Body of pancreas (tissue), 4 donors: ENCODE results near the gene RAPGEF1. TPM values are rescaled to one million over a fixed set of nuclear protein-coding genes. Genes with fewer than 3 reads are reported as not detected.

ENCODE experiments used
- ATAC-seq: fragments of 150-250 bp; one replicate; pipeline ENCODE4 v1.9.1; 2016
- DNase-seq, 4 donors: peaks; one replicate each; pipeline ENCODE4 v3.0.0-alpha.2; 2019
- H3K27ac ChIP-seq, 4 donors: fragments of 200-600 bp; sonication (generic); 1 replicate in 3 of 4; 2 replicates in 1 of 4; pipeline versions ENCODE4 v1.5.1 to v1.6.1; 2016 to 2019; ENCODE audit warnings: mild to moderate bottlenecking in 1 of 4, mixed read lengths in 1 of 4, moderate library complexity in 1 of 4
- H3K27me3 ChIP-seq, 2 donors: fragments of 200-600 bp; sonication (generic); one replicate each; pipeline ENCODE4 v1.6.0; 2016; ENCODE audit warnings: mild to moderate bottlenecking in 1 of 2
- H3K36me3 ChIP-seq, 2 donors: fragments of 200-600 bp; sonication (generic); replicated peaks in 1 of 2; 2 replicates each; pipeline ENCODE4 v1.5.1; 2016; ENCODE audit warnings: low read depth in 2 of 2; ENCODE audit not compliant: insufficient read depth in 1 of 2
- H3K4me1 ChIP-seq: fragments of 200-600 bp; sonication (generic); one replicate; pipeline ENCODE4 v1.6.0; 2016
- H3K4me3 ChIP-seq, 2 donors: fragments of 200-600 bp; sonication (generic); 1 replicate in 1 of 2; 2 replicates in 1 of 2; pipeline ENCODE4 v1.5.1; 2016 to 2019
- H3K9me3 ChIP-seq, 3 donors: fragments of 200-600 bp; sonication (generic); 1 replicate in 2 of 3; 2 replicates in 1 of 3; pipeline ENCODE4 v1.5.1; 2016
- CTCF ChIP-seq, 7 experiments: fragments of 450-650 bp in 4 of 7; fragments of 200-600 bp in 3 of 7; sonication (generic) in 3 of 7; IDR thresholded peaks; one replicate each; pipeline ENCODE4 v1.5.1; 2016 to 2019; ENCODE audit warnings: antibody characterized with exemption in 7 of 7
- POLR2A ChIP-seq, 3 donors: fragments of 450-650 bp; IDR thresholded peaks; one replicate each; pipeline ENCODE4 v1.6.1; 2016; ENCODE audit warnings: antibody characterized with exemption in 3 of 3, mild to moderate bottlenecking in 2 of 3
- WGBS, 2 donors: methylation state at CpG; one replicate each; pipeline ENCODE4 v1.1.5; 2017; 5-methylcytosine and 5-hydroxymethylcytosine counted together
- intact Hi-C: fragments of 100-400 bp; cut with DNase I; formaldehyde crosslinking; loops from one replicate; pipeline ENCODE4 v1.15.1; 2023
- total RNA-seq, 2 donors: library from RNA; depleted of rRNA; stranded (reverse); fragments of >200 nt; gene quantifications; one replicate each; pipeline ENCODE4 v1.1.0, GENCODE V29; 2016

Gene RAPGEF1
- total RNA-seq, 2 donors from 2014 or later: 30.1 to 70.5 TPM

GRCh38 chr9:131676431-131676972 is 63.4 kb downstream of the RAPGEF1 start:
- no peak for ATAC-seq
- Histone ChIP-seq H3K36me3 (no peaks in the 10 kb centered on the region), H3K4me3 (no peak overlapping the region)

GRCh38 chr9:131675437-131676022 is 64.3 kb downstream of the RAPGEF1 start:
- Histone ChIP-seq H3K9me3 (no peaks in the 10 kb centered on the region), H3K27me3 (no peaks in the 10 kb centered on the region), H3K27ac (peak overlapping the region in 3 of 4 donors; percentile 12 to 72 (median 65)), H3K36me3 (no peaks in the 10 kb centered on the region), H3K4me3 (no peak overlapping the region), H3K4me1 (peaks cover 39% of the 10 kb centered on the region)
- no peak for TF ChIP-seq POLR2A (IDR thresholded peaks at IDR 0.05)
- TF ChIP-seq CTCF (IDR thresholded peaks at IDR 0.05): no peak
- ATAC-seq (no peak), DNase-seq (no peak)
- 78 to 92% methylated on average over 6 of the region's 6 CpGs for WGBS, 2 donors
- intact Hi-C loops: no loop called here

More at GRCh38 chr9:131676431-131676972, 63.4 kb downstream of the RAPGEF1 start:
- DNase-seq: no peak
- Histone ChIP-seq H3K27me3 (no peaks in the 10 kb centered on the region), H3K4me1 (peaks cover 39% of the 10 kb centered on the region), H3K27ac (peak overlapping the region; percentile 12 to 72 (median 62)), H3K9me3 (no peaks in the 10 kb centered on the region)
- TF ChIP-seq POLR2A (IDR thresholded peaks at IDR 0.05) (no peak), CTCF (IDR thresholded peaks at IDR 0.05) (no peak)
- intact Hi-C loops: no loop called here
- 68 to 84% methylated on average over 5 to 6 of the region's 6 CpGs for WGBS, 2 donors

GRCh38 chr9:131674425-131675421 is 65.2 kb downstream of the RAPGEF1 start:
- Histone ChIP-seq H3K4me3 (no peak overlapping the region), H3K27me3 (no peaks in the 10 kb centered on the region), H3K9me3 (no peaks in the 10 kb centered on the region), H3K4me1 (peaks cover 42% of the 10 kb centered on the region), H3K36me3 (no peaks in the 10 kb centered on the region), H3K27ac (peak overlapping the region in 1 of 4 donors; percentile 15)
- ATAC-seq (no peak), DNase-seq (no peak)
- intact Hi-C loops: no loop called here
- 86 to 92% methylated on average over 27 to 28 of the region's 29 CpGs for WGBS, 2 donors
- TF ChIP-seq CTCF (IDR thresholded peaks at IDR 0.05): no peak
- TF ChIP-seq POLR2A (IDR thresholded peaks at IDR 0.05): no peak

- 86 to 88% methylated on average over 7 of the region's 7 CpGs for WGBS, 2 donors
- DNase-seq (no peak), ATAC-seq (no peak)
- no peak overlapping the region for H3K4me3 ChIP-seq
- intact Hi-C loops: no loop called here
- no peak overlapping the region for H3K27ac ChIP-seq
- H3K27me3 ChIP-seq: no peaks in the 10 kb centered on the region
- no peak for TF ChIP-seq POLR2A (IDR thresholded peaks at IDR 0.05)
- no peak for TF ChIP-seq CTCF (IDR thresholded peaks at IDR 0.05)
- no peaks in the 10 kb centered on the region for H3K36me3 ChIP-seq
- H3K4me1 ChIP-seq: peaks cover 45% of the 10 kb centered on the region
- no peaks in the 10 kb centered on the region for H3K9me3 ChIP-seq
Measured at GRCh38 chr9:131673531-131673930, 66.3 kb downstream of the RAPGEF1 start.
